Stimulated activated CD4-positive, alpha-beta T cell treated with anti-CD3 and anti-CD28 coated beads, Interleukin-4, amount 100 ng/mL, for 1 hour (primary cell): ENCODE data around the gene HEG1.
"Not testable (repeated sequence)": the region's sequence is repeated elsewhere in the genome, so short reads cannot be mapped to it uniquely, and the experiment has no call there.

ENCODE experiments used
- DNase-seq: peaks from one replicate; pipeline ENCODE4 v3.0.0-alpha.2; 2020

HEG1 gene

GRCh38 chr3:124974691-124975090 lies 81.1 kb downstream of the HEG1 start:
- no peak for DNase-seq

- no peak for DNase-seq
Observed at GRCh38 chr3:124973290-124973689, 82.5 kb downstream of the HEG1 start.

- DNase-seq, result no peak
Observed at GRCh38 chr3:124972457-124972856, 83.3 kb downstream of the HEG1 start.

DNA sequence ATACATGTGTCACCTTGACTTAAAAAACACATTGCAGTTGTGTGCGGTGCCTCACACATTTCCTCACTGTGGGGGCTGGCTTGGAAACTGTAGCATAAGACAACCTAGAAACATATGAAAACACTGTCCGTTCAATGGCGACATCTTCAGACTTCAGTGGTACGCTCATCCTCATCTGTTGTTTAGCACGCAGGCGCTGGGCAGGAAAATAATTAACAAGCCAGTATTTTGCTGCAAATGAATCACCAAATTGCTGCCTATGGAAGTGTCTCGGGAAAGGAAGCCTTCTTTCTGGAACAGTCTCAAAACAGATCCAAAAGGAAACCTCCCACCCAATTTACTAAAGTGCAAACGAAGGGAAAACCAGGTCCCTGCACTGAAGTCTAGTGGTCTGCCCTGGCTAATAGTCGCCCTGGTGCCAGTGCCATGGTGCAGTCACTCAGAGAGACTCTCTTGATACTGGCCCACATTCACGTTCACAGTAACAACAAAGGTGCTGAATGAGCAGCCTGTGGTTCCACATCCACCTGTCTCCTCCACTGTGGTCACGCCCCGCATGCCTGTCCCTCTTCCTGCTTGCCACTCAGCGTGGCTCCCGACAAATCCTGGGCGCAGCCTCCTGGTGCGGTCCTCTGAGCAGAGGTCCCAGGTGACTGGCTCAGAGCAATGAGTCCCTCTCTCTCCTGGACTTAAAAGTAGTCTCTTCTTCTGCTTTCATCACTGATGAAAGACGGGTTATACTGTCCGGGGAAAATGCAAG lies 85.7 kb downstream of the HEG1 start:
- DNase-seq, result no peak

GRCh38 chr3:124969190-124969589 lies 86.6 kb downstream of the HEG1 start:
- no peak for DNase-seq

DNA sequence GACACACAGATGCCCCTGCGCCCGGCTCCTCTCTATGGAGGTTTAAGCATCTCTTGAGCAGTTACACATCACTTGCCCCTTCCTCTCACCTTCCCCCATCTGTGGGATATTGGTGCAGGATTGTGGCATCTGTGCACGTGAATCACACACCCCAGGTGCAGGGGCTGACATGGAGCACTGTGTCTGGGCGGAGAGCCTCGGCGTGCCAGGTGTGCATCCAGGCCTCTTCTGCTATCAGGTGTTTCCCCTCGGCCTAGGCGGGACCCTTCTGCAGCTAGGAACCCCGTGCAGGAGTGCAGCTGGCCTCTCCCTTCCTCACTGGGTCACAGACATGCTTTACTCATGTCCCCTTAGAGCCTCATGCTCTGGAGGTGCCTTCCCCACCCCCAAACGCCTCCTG lies 87.8 kb downstream of the HEG1 start:
- DNase-seq, result no peak

- no peak for DNase-seq
Observed at GRCh38 chr3:124966521-124967445, 89.0 kb downstream of the HEG1 start.

- no peak for DNase-seq
Observed at GRCh38 chr3:124965413-124965812, 90.4 kb downstream of the HEG1 start.

DNA sequence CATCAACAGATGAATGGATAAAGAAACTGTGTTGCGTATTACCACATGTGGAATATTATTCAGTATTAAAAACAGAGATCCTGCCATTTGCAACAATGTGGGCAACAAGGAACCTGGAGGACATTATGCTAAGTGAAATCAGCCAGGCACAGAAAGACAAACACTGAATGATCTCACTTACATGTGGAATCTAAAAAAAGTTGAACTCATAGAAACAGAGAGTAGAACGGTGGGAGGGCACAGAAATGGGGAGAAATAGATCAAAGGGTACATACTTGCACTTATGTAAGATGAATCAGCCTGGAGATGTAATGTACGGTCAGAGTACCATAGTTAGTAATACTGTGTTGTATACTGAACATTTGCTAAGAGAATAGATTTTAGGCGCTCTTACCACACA lies 91.4 kb downstream of the HEG1 start:
- DNase-seq, result no peak

DNA sequence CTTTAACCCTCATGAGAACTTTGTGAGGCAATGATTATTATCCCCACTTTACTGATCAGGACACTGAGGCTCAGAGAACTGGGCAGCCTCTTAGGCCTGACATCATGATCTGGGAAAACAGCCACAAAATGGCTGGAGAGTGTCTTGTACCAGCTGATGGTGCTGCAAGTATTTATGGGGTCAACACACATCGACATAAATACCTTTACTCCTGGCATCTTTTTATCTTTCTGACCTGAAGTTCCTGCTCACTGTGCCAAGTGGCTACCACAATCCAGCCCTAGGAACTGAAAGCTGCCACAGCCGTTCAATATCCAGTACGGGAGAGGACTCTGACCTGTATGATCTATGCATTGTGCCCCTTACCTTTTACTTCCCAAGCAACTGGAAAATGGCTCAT lies 92.0 kb downstream of the HEG1 start:
- no peak for DNase-seq

DNA sequence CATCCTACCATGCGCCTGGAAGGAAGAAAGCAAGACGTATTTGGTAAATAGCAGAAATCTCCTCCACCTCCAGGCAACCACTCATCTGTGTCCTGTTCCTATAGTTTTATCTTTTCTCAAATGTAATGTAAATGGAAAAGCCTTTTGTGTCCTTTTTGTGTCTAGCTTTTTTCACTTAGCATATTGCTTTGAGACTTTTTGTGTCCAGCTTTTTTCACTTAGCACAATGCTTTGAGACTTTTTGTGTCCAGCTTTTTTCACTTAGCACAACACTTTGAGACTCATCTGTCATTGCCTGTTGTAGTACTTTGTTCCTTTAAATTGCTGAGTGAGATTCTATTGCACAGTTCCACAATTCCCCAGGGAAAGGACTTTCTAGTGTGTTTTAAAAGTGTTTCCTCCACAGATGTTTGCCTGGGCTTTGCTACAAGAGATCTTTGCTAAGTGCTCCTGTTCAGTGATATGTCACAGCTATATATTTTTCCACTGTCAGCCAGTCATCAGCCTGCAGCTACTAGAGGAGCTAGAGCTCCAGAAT lies 93.3 kb downstream of the HEG1 start:
- no peak for DNase-seq

GRCh38 chr3:124960698-124961097 lies 95.1 kb downstream of the HEG1 start:
- DNase-seq, result no peak

DNA sequence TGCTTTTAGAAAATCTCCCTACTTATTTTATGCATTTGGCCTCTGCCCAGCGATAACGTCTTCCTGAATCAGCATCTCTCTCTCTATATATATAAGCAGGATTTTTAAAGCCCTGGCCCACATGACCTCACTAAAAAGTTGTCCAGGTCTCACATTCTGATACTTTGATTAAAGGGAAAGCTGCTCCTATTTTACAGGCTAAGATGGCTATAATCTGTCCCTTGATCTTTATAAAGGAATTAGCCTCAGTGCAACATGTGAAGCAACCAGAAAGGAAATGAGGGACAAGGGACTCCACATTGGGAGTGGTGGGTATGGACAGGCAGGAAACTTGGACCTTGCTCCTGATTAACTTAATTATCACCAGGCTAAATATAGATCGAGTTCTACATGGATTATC lies 95.7 kb downstream of the HEG1 start:
- DNase-seq, result no peak

DNA sequence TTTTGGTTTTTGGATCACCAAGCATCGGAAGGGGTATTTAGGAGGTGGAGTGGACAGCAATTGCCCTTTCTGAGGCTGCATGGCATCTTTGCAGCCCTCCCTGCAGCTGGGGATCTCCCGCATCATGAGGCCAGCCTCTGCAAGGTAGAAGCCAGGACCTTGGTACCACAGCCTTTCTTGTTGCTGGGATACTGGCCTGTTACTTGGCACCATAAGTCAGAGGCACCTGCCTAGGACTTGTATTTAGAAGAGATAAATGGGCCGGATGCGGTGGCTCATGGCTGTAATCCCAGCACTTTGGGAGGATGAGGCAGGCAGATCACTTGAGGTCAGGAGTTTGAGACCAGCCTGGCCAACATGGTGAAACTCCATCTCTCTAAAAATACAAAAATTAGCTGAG lies 97.8 kb downstream of the HEG1 start:
- DNase-seq, result not testable (repeated sequence)

DNA sequence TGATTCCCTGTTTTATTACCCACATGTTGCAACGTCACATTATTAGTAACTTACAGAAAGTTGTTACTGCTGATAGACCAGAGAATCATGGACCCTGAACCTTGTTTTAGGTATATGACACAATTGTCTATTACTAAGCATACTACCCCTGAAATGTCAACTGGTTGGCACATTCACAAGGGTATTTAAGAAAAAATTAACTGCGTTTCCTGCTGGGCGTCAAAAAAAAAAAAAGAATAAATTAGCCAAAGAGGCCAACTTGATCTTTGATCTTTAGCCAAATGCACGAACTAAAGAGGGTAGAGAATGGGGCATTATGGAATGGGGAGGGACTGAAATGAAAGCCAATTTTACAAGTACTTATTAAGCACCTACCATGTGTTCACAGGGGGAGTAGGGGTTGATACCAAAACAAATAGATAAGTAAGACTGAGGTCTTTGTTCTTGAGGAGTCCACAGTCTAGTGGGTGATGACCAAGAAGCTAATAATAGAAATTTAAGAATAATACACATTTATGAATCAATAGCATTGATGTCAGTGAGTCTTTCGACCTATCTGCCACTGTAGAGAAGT lies 103.4 kb downstream of the HEG1 start:
- no peak for DNase-seq

GRCh38 chr3:124951511-124952281 lies 104.1 kb downstream of the HEG1 start:
- DNase-seq, result no peak

DNA sequence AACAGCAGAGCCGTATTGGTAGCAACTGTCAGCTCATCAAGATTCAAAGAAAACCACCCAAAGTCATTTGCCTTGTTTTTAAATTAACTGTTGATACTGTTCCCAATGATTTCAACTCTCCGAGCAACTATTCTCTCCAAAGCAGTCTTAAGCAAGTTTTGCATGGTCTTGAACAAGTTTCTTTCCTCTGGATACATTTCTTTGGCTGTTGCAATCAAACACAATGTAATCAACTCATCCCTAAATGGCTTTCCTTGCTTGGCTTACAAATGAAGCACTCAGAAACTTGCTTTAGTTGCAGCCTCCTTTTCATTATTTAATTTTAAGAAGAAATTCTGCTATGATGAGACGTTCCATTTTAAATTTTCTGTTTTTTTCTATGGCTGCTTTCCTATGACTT lies 105.8 kb downstream of the HEG1 start:
- DNase-seq, result no peak

GRCh38 chr3:124942613-124943012 lies 113.2 kb downstream of the HEG1 start:
- DNase-seq, result no peak

- DNase-seq, result no peak
Observed at GRCh38 chr3:124941771-124942170, 114.0 kb downstream of the HEG1 start.

DNA sequence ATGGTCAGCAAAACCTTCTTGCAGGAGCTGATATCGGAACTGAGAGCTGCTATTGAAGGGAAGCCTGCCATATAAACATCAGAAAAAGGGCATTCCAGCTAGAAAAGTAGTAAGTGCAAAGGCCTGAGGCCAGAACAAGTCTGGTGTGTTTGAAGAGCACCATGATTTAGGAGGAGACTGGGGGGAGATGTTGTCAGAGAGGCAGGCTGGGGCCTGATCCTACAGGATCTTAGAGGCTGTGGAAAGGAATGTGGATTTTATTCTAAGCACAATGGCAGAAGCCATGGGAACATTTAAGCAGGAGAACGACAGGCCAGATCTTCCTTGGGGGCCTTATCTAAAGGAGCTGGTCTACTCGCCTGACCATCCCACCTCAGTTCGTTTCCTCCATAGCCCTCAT lies 116.1 kb downstream of the HEG1 start:
- DNase-seq, result no peak

DNA sequence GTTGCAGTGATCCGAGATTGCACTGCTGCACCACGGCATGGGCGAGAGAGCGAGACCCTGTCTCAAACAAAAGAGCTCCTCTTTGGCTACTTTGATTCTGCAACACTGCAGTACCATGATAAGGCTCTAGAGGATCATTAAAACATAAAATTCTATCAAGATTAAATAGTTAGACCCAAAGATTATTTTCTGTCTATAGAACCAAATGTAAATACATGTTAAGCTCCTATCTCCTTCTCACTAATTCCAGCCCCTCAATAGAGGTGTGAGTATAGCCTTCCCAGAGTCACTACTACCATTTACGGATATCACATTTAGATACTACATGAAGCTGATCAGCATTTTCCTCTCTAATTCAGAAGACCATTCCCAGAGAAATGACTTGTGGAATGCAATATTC lies 116.9 kb downstream of the HEG1 start:
- DNase-seq, result no peak

GRCh38 chr3:124937049-124937448 lies 118.7 kb downstream of the HEG1 start:
- DNase-seq, result no peak
